WTC11 (cell line): Measurements from ENCODE around the gene NDRG3. TPM values are rescaled to one million over a fixed set of nuclear protein-coding genes. Genes with fewer than 3 reads are reported as not detected.

Source experiments
- ATAC-seq: fragments of 200-7000 bp; cut with Tn5 transposase; 2 replicates; pipeline ENCODE4 v1.10.0; 2021; ENCODE audit warnings: mild to moderate bottlenecking, moderate library complexity
- CTCF ChIA-PET: fragments of 300-600 bp; sonication (Branson Sonifier 250); formaldehyde crosslinking; loops from one replicate; lab custom pipeline; 2021; ENCODE audit warnings: antibody characterized with exemption; lab: Charles Lee
- POLR2A ChIA-PET: fragments of 350-600 bp; sonication (Branson Sonifier 250); formaldehyde crosslinking; loops from one replicate; lab custom pipeline; 2021; ENCODE audit warnings: antibody characterized with exemption; lab: Charles Lee
- DNase-seq: peaks from one replicate; pipeline ENCODE4 v3.0.0; 2021; ENCODE audit warnings: low spot score
- H3K27ac Mint-ChIP-seq: 2 replicates; pipeline ENCODE4 v1.8.0; 2021; ENCODE audit warnings: mixed read lengths
- H3K27me3 Mint-ChIP-seq: 2 replicates; pipeline ENCODE4 v1.8.0; 2021; ENCODE audit warnings: low read depth, mild to moderate bottlenecking, moderate library complexity, mixed read lengths
- H3K36me3 Mint-ChIP-seq: 2 replicates; pipeline ENCODE4 v1.8.0; 2021; ENCODE audit warnings: mixed read lengths
- H3K4me1 Mint-ChIP-seq: 2 replicates; pipeline ENCODE4 v1.8.0; 2022; ENCODE audit warnings: mixed read lengths
- H3K4me3 Mint-ChIP-seq: 2 replicates; pipeline ENCODE4 v1.8.0; 2021; ENCODE audit warnings: mild to moderate bottlenecking, moderate library complexity, mixed read lengths
- H3K9me3 Mint-ChIP-seq: 2 replicates; pipeline ENCODE4 v1.8.0; 2021; ENCODE audit warnings: mixed read lengths
- ATF1 ChIP-seq: sonication (generic); formaldehyde crosslinking; IDR thresholded peaks from 2 replicates; pipeline ENCODE4 v1.8.1; 2023; ENCODE audit warnings: mild to moderate bottlenecking, moderate library complexity, missing genetic modification reagents
- ELF4 ChIP-seq: sonication (generic); formaldehyde crosslinking; IDR thresholded peaks from 2 replicates; pipeline ENCODE4 v1.8.1; 2022; ENCODE audit warnings: low read depth, mild to moderate bottlenecking, moderate library complexity, missing genetic modification reagents
- ETV6 ChIP-seq: sonication (generic); formaldehyde crosslinking; IDR thresholded peaks from 2 replicates; pipeline ENCODE4 v1.8.1; 2022; ENCODE audit warnings: mild to moderate bottlenecking, missing genetic modification reagents
- FOXJ3 ChIP-seq: sonication (generic); formaldehyde crosslinking; IDR thresholded peaks from 2 replicates; pipeline ENCODE4 v1.9.0; 2021; ENCODE audit warnings: missing genetic modification reagents, mild to moderate bottlenecking, borderline replicate concordance
- JAZF1 ChIP-seq: fragments of 250-450 bp; sonication (Bioruptor Pico); IDR thresholded peaks from 2 replicates; pipeline ENCODE4 v1.9.0; 2021; ENCODE audit warnings: moderate library complexity, mild to moderate bottlenecking, inconsistent platforms
- JUN ChIP-seq: sonication (generic); formaldehyde crosslinking; IDR thresholded peaks from 2 replicates; pipeline ENCODE4 v1.8.0; 2023; ENCODE audit warnings: mild to moderate bottlenecking, missing genetic modification reagents
- KAT7 ChIP-seq: sonication (generic); formaldehyde crosslinking; IDR thresholded peaks from 2 replicates; pipeline ENCODE4 v1.8.1; 2023; ENCODE audit warnings: missing genetic modification reagents, mild to moderate bottlenecking, borderline replicate concordance
- NFYB ChIP-seq: sonication (generic); formaldehyde crosslinking; conservative IDR thresholded peaks from 2 replicates; pipeline ENCODE4 v1.8.0; 2022; ENCODE audit warnings: low read depth, missing genetic modification reagents
- NR1H2 ChIP-seq: sonication (generic); formaldehyde crosslinking; IDR thresholded peaks from 2 replicates; pipeline ENCODE4 v1.9.0; 2021; ENCODE audit warnings: mild to moderate bottlenecking, moderate library complexity, missing genetic modification reagents
- SMAD3 ChIP-seq: sonication (generic); formaldehyde crosslinking; IDR thresholded peaks from 2 replicates; pipeline ENCODE4 v1.8.0; 2022; ENCODE audit warnings: missing genetic modification reagents, mild to moderate bottlenecking, borderline replicate concordance
- SP1 ChIP-seq: sonication (generic); formaldehyde crosslinking; conservative IDR thresholded peaks from 2 replicates; pipeline ENCODE4 v1.8.1; 2022; ENCODE audit warnings: missing genetic modification reagents
- total RNA-seq: library from RNA; stranded (reverse); gene quantifications from 3 replicates; pipeline ENCODE4 v1.2.3, GENCODE V29; 2021
- TF ChIP-seq, protein P1 (sequence below): sonication (generic); formaldehyde crosslinking; IDR thresholded peaks from 2 replicates; pipeline ENCODE4 v1.8.1; 2022; ENCODE audit warnings: mild to moderate bottlenecking, moderate library complexity, missing genetic modification reagents
- TF ChIP-seq, protein P2 (sequence below): sonication (generic); formaldehyde crosslinking; IDR thresholded peaks from 2 replicates; pipeline ENCODE4 v1.8.0; 2023; ENCODE audit warnings: missing genetic modification reagents, mild to moderate bottlenecking, borderline replicate concordance
- TF ChIP-seq, protein P3 (sequence below): sonication (generic); formaldehyde crosslinking; IDR thresholded peaks from 2 replicates; pipeline ENCODE4 v1.8.1; 2023; ENCODE audit warnings: mild to moderate bottlenecking, missing genetic modification reagents
- TF ChIP-seq, protein P4 (sequence below): sonication (generic); formaldehyde crosslinking; IDR thresholded peaks from 2 replicates; pipeline ENCODE4 v1.8.1; 2023; ENCODE audit warnings: mild to moderate bottlenecking, missing genetic modification reagents, moderate library complexity
- TF ChIP-seq, protein P5 (sequence below): fragments of 250-450 bp; sonication (Bioruptor Pico); IDR thresholded peaks from 2 replicates; pipeline ENCODE4 v1.9.0; 2021; ENCODE audit warnings: mild to moderate bottlenecking
- TF ChIP-seq, protein P6 (sequence below): sonication (generic); formaldehyde crosslinking; IDR thresholded peaks from 2 replicates; pipeline ENCODE4 v1.8.1; 2022; ENCODE audit warnings: low read depth, missing genetic modification reagents, borderline replicate concordance
- TF ChIP-seq, protein P7 (sequence below): fragments of 250-450 bp; sonication (Bioruptor Pico); IDR thresholded peaks from 2 replicates; pipeline ENCODE4 v1.9.0; 2021; ENCODE audit warnings: mild to moderate bottlenecking, borderline replicate concordance

Gene NDRG3
- total RNA-seq, 1 experiment from 2014 or later, result 27.0 TPM

DNA sequence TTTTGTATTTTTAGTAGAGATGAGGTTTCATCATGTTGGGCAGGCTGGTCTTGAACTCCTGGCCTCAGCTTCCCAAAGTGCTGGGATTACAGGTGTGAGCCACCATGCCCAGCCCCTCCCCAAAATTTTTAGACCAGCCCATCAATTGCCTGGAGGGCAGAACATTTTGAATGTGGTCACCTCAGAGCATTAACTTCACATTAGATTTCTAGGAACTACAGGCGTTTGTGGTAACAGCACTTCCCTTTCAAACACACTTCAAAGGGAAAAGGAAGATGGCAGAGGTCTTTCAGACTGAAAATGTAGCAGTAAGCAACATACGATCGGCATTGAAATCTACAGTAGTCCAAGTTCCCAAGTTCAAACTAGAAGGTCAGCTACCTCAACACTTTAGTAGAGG, 87.6 kb downstream of the NDRG3 start:
- H3K27me3 Mint-ChIP-seq, result no peaks in the 10 kb centered on the region
- ATAC-seq, result no peak
- no peak for DNase-seq
- no peak overlapping the region for H3K4me3 Mint-ChIP-seq
- POLR2A ChIA-PET, result no interaction called here
- no peaks in the 10 kb centered on the region for H3K4me1 Mint-ChIP-seq
- peaks cover 9% of the 10 kb centered on the region for H3K36me3 Mint-ChIP-seq
- CTCF ChIA-PET, result interaction anchor here (0.5 kb wide), 1 partner anchor 274 kb away, joined by 3 read pairs; no protein-coding TSS in a partner anchor
- no peaks in the 10 kb centered on the region for H3K9me3 Mint-ChIP-seq
- H3K27ac Mint-ChIP-seq, result peak overlapping the region; percentile 29; the same call in 1 of the 2 replicates
- TF ChIP-seq, protein P1, sequence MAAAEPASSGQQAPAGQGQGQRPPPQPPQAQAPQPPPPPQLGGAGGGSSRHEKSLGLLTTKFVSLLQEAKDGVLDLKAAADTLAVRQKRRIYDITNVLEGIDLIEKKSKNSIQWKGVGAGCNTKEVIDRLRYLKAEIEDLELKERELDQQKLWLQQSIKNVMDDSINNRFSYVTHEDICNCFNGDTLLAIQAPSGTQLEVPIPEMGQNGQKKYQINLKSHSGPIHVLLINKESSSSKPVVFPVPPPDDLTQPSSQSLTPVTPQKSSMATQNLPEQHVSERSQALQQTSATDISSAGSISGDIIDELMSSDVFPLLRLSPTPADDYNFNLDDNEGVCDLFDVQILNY (CRISPR knock-in tag), result no peak
- TF ChIP-seq ATF1 (CRISPR knock-in tag), result no peak
- TF ChIP-seq, protein P2, sequence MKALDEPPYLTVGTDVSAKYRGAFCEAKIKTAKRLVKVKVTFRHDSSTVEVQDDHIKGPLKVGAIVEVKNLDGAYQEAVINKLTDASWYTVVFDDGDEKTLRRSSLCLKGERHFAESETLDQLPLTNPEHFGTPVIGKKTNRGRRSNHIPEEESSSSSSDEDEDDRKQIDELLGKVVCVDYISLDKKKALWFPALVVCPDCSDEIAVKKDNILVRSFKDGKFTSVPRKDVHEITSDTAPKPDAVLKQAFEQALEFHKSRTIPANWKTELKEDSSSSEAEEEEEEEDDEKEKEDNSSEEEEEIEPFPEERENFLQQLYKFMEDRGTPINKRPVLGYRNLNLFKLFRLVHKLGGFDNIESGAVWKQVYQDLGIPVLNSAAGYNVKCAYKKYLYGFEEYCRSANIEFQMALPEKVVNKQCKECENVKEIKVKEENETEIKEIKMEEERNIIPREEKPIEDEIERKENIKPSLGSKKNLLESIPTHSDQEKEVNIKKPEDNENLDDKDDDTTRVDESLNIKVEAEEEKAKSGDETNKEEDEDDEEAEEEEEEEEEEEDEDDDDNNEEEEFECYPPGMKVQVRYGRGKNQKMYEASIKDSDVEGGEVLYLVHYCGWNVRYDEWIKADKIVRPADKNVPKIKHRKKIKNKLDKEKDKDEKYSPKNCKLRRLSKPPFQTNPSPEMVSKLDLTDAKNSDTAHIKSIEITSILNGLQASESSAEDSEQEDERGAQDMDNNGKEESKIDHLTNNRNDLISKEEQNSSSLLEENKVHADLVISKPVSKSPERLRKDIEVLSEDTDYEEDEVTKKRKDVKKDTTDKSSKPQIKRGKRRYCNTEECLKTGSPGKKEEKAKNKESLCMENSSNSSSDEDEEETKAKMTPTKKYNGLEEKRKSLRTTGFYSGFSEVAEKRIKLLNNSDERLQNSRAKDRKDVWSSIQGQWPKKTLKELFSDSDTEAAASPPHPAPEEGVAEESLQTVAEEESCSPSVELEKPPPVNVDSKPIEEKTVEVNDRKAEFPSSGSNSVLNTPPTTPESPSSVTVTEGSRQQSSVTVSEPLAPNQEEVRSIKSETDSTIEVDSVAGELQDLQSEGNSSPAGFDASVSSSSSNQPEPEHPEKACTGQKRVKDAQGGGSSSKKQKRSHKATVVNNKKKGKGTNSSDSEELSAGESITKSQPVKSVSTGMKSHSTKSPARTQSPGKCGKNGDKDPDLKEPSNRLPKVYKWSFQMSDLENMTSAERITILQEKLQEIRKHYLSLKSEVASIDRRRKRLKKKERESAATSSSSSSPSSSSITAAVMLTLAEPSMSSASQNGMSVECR, result no peak
- TF ChIP-seq, protein P3, sequence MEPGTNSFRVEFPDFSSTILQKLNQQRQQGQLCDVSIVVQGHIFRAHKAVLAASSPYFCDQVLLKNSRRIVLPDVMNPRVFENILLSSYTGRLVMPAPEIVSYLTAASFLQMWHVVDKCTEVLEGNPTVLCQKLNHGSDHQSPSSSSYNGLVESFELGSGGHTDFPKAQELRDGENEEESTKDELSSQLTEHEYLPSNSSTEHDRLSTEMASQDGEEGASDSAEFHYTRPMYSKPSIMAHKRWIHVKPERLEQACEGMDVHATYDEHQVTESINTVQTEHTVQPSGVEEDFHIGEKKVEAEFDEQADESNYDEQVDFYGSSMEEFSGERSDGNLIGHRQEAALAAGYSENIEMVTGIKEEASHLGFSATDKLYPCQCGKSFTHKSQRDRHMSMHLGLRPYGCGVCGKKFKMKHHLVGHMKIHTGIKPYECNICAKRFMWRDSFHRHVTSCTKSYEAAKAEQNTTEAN (CRISPR knock-in tag), result no peak
- no peak for TF ChIP-seq JAZF1
- TF ChIP-seq, protein P4, sequence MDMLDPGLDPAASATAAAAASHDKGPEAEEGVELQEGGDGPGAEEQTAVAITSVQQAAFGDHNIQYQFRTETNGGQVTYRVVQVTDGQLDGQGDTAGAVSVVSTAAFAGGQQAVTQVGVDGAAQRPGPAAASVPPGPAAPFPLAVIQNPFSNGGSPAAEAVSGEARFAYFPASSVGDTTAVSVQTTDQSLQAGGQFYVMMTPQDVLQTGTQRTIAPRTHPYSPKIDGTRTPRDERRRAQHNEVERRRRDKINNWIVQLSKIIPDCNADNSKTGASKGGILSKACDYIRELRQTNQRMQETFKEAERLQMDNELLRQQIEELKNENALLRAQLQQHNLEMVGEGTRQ (CRISPR knock-in tag), result no peak
- no peak for TF ChIP-seq KAT7 (CRISPR knock-in tag)
- no peak for TF ChIP-seq FOXJ3 (CRISPR knock-in tag)
- TF ChIP-seq, protein P5, sequence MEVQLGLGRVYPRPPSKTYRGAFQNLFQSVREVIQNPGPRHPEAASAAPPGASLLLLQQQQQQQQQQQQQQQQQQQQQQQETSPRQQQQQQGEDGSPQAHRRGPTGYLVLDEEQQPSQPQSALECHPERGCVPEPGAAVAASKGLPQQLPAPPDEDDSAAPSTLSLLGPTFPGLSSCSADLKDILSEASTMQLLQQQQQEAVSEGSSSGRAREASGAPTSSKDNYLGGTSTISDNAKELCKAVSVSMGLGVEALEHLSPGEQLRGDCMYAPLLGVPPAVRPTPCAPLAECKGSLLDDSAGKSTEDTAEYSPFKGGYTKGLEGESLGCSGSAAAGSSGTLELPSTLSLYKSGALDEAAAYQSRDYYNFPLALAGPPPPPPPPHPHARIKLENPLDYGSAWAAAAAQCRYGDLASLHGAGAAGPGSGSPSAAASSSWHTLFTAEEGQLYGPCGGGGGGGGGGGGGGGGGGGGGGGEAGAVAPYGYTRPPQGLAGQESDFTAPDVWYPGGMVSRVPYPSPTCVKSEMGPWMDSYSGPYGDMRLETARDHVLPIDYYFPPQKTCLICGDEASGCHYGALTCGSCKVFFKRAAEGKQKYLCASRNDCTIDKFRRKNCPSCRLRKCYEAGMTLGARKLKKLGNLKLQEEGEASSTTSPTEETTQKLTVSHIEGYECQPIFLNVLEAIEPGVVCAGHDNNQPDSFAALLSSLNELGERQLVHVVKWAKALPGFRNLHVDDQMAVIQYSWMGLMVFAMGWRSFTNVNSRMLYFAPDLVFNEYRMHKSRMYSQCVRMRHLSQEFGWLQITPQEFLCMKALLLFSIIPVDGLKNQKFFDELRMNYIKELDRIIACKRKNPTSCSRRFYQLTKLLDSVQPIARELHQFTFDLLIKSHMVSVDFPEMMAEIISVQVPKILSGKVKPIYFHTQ (CRISPR knock-in tag), result no peak

DNA sequence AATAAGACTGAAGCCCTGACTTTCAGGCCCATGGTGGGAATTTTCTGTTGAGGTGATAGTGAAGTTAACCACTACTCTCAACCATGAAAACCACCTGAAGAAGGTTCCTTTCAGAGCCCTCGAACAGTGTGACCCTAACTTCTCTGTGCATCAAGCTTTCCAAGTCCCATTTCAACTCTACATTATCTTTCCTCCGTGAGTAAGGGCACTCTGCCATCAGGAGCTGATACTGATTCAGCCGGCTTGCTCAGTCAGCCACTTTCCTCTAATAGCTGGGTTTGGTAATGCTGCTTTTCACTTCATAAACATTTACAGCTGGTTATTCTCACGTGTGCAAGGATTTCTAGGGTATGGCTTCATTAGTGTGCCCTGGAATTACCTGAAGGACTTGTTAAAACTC, 89.2 kb downstream of the NDRG3 start:
- ATAC-seq (no peak), DNase-seq (no peak)
- no peaks in the 10 kb centered on the region for H3K27me3 Mint-ChIP-seq
- peak overlapping the region; percentile 44; the same call in 1 of the 2 replicates for H3K27ac Mint-ChIP-seq
- ChIA-PET POLR2A (no interaction called here), CTCF (interaction anchor here (0.5 to 0.6 kb wide), 3 partner anchors 12 to 1336 kb away, joined by 3 read pairs; no protein-coding TSS in a partner anchor)
- peaks cover 14% of the 10 kb centered on the region for H3K36me3 Mint-ChIP-seq
- H3K4me1 Mint-ChIP-seq, result no peaks in the 10 kb centered on the region
- H3K4me3 Mint-ChIP-seq, result no peak overlapping the region
- H3K9me3 Mint-ChIP-seq, result no peaks in the 10 kb centered on the region
- TF ChIP-seq NFYB (CRISPR knock-in tag) (no peak), NR1H2 (no peak), ELF4 (CRISPR knock-in tag) (no peak), KAT7 (CRISPR knock-in tag) (no peak), SMAD3 (CRISPR knock-in tag) (no peak), SP1 (CRISPR knock-in tag) (no peak), JUN (CRISPR knock-in tag) (no peak), ETV6 (CRISPR knock-in tag) (no peak)
- TF ChIP-seq, protein P6, sequence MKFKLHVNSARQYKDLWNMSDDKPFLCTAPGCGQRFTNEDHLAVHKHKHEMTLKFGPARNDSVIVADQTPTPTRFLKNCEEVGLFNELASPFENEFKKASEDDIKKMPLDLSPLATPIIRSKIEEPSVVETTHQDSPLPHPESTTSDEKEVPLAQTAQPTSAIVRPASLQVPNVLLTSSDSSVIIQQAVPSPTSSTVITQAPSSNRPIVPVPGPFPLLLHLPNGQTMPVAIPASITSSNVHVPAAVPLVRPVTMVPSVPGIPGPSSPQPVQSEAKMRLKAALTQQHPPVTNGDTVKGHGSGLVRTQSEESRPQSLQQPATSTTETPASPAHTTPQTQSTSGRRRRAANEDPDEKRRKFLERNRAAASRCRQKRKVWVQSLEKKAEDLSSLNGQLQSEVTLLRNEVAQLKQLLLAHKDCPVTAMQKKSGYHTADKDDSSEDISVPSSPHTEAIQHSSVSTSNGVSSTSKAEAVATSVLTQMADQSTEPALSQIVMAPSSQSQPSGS (CRISPR knock-in tag), result no peak
- TF ChIP-seq, protein P7, sequence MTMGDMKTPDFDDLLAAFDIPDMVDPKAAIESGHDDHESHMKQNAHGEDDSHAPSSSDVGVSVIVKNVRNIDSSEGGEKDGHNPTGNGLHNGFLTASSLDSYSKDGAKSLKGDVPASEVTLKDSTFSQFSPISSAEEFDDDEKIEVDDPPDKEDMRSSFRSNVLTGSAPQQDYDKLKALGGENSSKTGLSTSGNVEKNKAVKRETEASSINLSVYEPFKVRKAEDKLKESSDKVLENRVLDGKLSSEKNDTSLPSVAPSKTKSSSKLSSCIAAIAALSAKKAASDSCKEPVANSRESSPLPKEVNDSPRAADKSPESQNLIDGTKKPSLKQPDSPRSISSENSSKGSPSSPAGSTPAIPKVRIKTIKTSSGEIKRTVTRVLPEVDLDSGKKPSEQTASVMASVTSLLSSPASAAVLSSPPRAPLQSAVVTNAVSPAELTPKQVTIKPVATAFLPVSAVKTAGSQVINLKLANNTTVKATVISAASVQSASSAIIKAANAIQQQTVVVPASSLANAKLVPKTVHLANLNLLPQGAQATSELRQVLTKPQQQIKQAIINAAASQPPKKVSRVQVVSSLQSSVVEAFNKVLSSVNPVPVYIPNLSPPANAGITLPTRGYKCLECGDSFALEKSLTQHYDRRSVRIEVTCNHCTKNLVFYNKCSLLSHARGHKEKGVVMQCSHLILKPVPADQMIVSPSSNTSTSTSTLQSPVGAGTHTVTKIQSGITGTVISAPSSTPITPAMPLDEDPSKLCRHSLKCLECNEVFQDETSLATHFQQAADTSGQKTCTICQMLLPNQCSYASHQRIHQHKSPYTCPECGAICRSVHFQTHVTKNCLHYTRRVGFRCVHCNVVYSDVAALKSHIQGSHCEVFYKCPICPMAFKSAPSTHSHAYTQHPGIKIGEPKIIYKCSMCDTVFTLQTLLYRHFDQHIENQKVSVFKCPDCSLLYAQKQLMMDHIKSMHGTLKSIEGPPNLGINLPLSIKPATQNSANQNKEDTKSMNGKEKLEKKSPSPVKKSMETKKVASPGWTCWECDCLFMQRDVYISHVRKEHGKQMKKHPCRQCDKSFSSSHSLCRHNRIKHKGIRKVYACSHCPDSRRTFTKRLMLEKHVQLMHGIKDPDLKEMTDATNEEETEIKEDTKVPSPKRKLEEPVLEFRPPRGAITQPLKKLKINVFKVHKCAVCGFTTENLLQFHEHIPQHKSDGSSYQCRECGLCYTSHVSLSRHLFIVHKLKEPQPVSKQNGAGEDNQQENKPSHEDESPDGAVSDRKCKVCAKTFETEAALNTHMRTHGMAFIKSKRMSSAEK (CRISPR knock-in tag), result no peak
